Measurements from ENCODE around the gene ULBP1.
"Not testable (repeated sequence)": the region's sequence is repeated elsewhere in the genome, so short reads cannot be mapped to it uniquely, and the experiment has no call there.

The ULBP1 gene

DNA sequence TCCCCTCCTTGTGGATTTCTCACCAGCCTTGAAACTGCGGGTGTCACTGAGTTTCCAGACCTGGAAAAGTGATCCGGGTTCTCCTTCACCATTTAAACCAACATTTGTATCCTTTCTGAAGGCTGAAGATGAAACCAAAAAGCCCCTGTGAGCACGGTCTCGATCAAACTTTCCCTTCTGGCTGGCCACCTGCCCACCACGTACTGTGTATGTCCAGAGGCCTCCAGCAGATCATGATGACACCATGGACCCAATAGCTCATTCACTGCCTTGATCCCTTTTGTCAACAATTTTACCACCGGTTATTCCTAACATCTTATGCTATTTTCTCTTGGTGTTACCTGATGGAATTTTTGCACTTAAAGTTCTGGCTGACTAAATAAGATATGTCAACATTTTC is 15.6 kb downstream of the ULBP1 start:
- DNase-seq: no peak

DNA sequence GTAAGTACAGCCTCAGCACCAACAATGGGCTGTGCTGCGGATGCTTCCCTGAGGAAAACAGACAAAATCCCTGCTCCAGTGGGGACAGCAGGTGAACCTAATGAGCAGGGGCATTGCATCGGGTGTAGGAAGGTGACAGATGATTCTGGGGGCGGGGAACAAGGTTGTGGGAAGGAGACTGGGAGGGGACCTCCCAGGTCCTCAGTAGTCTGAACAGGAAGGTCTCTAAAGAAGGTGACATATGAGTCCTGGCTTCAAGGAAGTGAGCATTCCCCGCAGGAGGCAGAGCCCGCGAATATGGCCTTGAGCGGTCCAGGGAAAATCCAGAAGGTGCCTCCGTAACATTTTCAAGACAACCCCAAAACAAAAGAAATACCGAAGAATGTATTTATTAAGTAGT is 19.4 kb downstream of the ULBP1 start:
- no peak for DNase-seq

DNA sequence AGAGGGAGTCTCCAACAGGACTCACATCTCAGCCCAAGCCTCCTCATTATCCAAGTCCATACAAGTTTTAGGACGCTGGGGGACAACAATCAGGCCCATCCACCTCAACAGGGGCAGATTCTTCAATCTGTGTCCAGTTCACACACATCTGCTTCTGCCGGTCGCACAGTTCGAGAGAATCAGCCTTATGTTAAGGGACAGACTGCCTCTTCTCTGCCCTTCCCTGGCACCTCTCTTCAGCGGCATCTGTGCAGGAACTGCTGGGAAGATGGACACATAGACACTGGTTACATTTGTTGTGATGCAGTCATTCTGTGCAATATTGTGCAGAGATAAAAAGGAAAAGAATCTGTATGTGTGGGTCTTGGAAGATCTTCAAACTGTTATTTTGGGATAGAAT is 21.0 kb downstream of the ULBP1 start:
- DNase-seq: no peak

DNA sequence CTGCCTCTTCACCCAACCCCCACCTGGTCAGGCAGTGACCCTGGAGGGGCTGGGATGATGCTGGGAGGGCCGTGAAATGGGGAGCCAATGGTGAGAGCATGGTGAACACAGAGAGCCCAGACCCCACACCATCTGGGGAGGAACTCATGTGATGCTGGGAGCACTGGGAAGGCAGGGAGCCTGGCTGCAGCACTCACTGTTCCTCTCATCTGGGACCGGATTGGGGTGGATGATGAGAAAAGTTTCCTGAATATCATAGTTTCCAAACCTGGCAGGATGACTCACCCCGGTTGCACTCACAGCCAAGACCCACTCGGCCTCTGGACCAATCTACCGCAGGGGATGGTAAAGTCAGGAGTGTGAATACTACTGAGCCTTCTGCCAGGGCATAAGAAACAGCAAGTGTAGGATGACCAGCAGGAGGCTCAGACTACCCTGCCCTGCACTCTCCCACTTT is 21.8 kb downstream of the ULBP1 start:
- DNase-seq: peak; percentile 29

DNA sequence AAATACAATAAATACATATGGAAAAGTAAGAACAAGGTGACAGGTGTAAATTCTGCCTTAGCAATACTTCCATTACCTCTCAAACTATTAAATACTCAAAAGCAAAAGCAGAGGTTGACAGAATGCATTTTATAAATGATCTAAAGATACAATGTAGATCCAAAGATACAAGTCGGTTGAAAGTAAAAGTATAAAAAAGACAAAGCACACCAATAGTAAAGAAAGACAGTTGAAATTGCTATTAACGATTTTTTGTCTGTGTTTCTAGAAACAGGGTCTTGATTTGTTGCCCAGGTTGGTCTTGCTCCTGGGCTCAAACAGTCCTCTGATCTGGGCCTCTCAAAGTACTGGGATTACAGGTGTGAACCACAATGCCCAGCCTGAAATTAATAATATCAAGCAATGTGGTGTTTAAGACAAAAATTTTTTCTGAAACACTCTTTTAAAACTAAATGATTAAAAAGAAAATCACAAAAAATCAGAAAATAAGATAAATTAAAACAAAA is 23.9 kb downstream of the ULBP1 start:
- no peak for DNase-seq

DNA sequence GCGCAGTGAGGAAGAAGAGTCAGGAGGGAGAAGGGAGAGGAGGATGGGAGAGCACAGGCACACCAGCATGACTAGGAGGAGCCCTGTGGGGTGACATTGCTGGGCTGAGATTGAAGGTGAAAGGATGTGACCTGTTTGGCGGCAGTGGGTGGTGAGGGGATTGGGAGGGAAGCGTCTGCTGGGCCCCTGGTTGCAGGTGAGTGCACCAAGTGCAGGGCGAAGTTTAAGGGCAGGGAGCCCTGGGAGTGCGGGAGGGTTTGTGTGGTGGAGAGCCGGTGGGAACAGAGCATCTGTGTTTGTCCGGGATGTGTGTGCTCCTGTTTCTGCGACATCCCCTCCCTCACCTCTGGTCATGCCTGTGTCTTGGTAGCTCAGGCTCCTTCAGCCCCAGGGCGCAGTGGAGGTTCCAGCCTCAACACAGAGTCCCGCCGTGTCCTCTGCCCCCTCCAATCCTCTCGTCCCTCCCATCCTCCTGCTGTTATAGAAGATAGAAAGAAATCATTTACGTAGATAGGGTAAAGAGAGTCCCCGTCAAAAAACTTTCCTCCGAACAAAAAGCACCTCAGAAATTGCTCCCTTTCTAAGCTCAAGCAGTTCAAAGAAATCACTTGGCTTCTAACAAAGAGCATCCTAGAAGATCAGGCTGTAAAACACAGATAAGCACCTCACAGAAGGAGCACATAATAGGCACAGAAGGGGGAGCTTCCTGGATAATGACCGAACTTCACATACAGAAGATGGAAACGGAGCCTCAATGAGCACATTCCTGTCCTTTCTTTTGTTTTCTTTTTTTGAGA is 25.0 kb downstream of the ULBP1 start:
- no peak for DNase-seq

DNA sequence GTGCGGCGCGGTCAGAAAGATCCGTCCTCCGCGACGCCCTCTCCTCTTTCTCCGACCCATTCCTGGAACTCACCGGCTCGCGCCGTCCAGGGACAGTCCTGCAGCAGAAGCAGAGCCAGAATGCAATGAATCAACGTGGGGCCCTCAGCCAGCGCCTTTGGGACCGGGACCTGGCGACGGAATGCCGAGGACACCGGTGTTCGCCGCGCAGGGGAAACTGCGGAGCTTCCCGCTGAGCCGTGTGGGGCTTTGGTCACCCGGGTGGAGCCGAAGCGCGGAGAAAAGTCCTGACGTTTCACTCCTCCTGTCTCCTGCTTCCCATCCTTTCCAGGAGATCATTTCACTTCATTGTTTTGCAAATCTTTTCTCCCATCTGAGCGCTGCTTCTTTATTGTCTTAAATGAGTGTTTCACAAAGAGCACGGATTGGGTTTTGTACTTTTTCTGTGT is 26.5 kb downstream of the ULBP1 start:
- no peak for DNase-seq

DNA sequence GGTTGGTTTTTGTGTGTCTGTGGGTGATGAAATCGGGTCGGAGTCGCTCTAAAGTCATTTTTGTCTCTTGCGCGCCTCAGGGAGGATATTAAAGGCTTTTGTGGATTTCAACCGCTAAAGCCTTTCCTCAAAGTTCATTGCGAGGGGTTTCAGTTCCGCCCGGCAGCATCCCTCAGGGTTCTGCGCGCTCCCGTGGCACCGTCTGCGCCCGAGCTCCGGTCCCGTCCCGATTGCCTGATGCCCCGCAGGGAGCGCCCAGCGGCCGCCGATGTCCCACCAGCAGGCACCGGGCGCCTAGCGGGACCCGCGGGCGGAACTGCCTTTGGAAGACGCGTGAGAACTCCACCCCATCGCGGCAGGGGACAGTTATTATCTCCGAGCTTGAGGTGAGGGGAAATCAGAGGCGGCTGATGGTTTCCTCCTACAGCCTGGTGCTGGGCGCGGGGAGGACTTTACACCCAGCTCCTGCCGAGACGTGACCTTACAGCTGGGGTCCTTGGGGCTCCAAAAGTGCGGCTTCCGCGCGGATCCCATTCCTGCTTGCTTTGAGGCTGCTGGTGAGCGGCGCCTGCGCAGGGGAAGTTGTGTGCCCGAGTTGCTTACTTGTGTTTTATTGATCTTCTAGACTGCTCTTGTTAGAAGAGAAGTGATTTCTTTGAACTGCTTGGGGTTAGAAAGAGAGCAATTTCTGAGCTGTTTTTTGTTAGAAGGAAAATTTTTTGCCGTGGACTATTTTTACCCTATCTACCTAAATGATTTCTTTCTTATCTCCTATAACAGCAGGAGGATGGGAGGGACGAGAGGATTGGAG is 27.1 kb downstream of the ULBP1 start:
- DNase-seq: no peak

DNA sequence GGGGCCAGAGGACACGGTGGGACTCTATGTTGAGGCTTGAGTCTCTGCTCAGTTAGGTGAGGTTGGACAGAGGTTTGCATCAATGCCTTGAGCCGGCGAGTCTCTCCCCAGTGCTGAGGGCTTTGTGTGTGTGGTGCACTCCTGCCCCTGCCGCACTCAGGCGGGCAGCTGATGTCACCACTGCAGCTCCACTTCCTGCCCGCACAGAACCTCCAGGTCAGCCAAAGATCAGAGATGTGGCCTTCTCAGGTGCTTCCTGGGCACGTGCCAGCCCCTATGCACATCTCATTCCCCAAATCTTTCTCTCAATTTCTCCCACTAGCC is 27.7 kb downstream of the ULBP1 start:
- not testable (repeated sequence) for DNase-seq

DNA sequence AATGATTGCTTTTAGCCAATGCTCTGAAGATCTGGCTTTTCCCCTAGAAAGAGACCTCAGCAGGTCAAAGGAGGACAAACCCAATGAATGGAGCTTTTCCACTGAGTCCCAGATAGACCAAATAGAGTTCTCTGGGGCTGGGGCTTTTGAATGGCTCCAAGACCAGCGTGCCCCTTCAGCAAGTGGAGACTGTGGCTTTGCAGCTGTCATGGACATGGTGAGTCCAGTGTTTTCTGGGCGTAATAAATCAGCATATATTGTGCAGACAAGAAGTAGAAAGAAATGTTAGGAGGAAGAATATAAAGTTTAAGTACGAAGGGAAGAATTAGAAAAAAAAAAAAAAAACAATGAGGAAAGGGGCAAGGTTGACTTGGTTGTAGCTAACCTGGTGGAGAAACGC is 28.1 kb downstream of the ULBP1 start:
- DNase-seq: no peak

DNA sequence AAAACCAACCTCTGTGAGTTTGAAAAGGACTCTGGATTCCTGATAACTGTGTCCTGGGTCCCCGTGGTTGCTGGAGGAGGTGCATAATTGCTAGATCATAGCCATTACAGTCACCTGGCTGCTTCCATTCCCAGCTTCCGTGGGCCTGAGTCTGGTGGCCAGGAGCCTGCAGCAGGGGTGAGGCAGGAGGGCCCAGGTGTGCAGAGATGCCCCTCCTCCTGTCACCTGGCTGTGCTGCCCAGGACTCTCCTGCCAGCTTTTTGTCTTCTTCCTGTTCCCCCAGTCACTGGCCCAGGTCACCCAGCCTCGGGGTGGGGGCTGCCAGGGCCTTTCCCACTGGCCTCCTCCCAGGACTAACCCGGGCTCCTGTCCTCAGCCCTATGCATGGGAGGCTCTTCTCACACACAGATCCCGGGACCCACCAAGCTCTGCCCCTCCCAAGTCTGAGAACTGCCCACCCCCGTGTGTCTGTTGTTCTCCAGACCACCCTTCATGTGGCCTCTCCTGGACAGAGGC is 31.6 kb downstream of the ULBP1 start:
- DNase-seq: no peak

DNA sequence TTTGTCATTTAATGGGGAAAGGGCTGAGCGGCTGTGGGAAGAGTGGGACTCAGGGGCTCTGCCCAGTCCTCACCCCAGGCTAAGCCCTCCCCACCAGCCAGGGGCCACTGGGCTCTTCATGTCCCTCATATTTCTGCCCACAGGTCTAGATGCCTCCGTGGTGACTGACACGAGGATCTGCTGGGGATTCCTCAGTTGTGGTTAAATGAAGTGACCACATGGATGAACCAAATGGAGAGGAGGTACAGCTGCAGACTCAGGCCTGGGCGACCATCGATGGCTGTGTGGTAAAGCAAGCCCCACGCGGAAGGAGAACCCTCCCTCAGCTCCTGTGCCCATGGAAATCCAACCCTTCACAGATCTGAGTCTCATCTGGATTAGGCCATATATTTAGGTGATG is 32.2 kb downstream of the ULBP1 start:
- DNase-seq: no peak

DNA sequence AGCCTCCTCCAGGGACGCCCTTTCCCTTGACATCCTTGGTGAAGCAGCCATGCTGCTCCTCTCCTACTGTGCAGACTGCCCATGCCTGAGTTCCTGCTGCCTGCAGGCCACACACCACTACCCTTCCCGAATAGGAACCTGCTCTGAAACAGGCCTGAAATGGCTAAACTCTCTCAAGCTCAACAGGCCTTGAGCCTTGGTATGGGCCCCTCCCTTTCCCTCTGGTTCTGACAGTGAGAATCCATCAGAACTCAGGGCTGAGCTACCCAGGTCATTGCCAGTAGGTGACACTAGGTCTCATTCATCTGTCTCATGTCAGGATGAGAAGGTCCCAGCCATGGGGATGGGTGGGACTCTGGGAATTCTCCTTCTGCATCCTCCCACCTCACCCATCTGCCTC is 35.9 kb downstream of the ULBP1 start:
- no peak for DNase-seq

DNA sequence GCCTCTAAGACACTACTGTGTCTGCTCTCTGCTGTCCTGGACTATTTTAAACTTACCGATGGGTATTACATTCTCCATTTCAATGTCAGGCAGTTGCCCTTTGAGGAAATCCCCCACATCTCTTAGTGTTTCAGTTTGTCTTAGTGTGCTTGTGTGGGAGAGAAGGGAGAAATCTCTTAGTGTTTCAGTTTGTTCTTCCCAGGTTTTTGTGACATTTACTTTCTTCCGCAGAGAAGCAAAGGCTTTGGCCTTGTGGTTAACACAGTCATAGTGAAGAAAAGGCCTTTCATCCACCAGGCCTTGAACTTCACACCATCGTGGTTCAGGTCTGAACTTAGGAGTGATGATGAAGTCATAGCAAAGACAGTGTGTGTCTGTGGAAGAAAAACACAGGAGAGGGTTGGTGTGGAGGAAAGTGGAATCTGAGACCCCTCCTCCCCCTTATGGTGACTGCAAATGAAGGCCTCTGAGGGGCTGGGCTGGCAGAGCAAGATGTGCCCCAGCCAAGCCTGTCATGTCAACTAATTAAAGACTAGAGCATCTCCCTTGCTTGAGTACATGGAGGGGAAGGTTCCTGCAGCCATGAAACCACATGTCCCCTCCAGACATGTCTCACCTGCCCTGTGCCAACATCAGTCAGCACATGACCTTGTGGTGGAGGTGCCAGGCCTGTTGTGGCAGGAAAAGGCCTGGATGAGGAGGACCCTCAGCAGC is 37.7 kb downstream of the ULBP1 start:
- no peak for DNase-seq

DNA sequence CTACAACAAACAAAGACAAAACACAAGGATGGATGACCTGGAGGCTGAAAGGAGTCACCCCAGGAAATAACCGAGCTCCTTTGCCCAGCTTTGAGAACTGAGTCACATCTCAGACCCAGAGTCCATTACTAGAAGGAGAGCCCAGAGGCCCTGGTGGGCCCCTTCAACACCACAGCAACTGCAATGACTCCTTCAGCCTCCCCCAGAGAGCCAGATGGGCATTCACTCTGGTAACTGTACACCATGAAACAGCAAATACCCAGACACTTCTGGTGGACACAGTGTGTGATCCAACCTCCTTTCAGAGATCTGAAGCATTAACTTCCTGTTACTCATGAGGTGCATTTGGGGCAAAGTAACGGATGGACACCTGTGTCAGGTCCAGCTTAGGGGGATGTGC is 39.0 kb downstream of the ULBP1 start:
- DNase-seq: no peak

DNA sequence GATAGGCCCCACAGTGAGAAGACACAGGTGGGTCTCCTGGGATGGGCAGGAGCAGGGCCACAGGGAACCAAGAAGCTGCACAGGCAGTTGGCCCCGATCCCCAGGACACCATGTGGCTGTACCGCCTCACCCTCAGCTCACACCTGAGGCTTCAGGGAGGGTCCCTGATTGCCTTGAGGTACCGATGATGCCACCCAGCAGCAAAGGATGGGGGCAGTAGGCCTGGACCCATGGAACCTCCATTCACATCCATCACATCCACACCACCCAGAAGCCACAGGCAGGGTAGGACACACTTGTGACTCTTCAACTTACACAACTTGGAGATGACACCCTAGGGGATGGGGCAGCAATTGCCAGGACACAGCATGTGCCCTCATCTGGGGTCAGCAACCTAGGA is 39.9 kb downstream of the ULBP1 start:
- not testable (repeated sequence) for DNase-seq

DNA sequence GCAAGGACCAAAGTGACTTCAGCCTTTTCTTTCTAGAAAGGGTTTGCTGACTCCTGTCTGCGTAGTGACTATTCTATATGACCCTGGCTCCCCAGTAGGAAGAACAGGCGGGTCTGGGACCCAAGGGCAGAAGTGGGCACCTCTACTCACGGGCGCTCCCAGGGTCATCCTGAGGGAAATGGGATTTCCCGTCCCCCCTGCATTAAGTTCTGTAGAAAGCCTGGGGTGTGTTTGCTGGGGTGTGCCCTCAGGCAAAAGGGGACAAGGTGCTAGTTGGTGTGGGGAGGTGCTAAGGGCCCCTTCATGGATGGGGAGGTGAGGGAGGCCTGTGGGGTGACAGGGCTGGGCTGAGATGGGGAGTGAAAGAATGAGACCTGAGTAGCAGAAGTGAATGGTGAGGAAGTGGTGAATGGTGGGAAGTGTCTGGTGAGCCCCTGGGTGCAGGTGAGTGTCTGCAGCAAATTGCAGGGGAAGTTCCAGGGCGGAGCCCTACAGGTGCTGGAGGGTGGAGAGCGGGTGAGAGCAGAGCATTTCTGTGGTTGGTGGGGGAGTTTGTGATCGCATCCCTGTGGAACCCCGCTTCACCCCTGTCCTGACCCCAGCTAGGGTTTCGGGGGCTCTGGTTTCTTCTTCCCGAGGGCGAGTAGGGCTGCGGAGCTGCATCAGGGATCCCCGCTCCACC is 40.5 kb downstream of the ULBP1 start:
- DNase-seq: no peak

DNA sequence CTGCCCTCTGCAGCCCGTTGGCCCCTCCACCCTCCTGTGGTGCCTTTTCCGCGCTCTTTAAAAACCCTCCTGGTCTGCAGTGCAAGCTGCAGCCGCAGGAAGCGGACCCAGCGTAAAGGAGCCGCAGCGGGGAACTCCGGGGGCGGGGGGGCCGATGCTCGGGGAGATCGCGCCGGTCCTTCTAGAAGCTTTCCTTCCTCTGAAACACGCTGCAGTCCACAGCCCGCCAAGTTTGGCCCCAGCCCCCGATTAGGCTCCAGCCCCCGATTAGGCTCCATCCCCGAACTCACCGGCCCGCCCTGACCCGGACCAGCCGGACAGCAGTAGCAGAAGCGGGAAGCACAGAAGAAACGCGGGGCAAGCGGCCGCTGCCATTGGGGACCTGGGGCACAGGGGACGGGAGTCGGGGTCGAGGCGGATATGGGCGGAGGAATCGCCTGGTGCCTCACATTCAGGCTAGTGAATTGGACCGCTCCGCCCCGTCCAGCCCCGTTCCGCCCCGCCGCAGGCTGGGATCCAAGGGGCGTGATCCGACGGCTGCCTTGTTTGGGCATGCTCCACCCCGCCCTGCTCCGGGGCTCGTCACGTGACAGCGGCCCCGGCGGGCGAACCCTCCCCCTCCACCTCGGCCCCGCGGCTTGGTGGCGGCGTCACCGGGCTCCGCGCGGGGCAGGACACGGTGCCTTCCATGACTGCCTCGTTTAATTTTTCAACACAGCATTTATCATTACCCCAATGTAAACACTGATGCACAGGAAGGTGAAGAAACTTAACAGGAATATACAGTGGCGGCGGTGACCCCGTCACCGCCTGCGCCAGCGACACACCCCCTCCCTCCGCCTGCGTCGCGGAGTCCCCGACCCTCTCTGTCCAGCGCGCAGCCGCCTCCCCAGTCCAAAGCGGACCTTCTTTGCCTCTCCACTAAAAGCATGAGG is 41.3 kb downstream of the ULBP1 start:
- DNase-seq: peak; percentile 93

DNA sequence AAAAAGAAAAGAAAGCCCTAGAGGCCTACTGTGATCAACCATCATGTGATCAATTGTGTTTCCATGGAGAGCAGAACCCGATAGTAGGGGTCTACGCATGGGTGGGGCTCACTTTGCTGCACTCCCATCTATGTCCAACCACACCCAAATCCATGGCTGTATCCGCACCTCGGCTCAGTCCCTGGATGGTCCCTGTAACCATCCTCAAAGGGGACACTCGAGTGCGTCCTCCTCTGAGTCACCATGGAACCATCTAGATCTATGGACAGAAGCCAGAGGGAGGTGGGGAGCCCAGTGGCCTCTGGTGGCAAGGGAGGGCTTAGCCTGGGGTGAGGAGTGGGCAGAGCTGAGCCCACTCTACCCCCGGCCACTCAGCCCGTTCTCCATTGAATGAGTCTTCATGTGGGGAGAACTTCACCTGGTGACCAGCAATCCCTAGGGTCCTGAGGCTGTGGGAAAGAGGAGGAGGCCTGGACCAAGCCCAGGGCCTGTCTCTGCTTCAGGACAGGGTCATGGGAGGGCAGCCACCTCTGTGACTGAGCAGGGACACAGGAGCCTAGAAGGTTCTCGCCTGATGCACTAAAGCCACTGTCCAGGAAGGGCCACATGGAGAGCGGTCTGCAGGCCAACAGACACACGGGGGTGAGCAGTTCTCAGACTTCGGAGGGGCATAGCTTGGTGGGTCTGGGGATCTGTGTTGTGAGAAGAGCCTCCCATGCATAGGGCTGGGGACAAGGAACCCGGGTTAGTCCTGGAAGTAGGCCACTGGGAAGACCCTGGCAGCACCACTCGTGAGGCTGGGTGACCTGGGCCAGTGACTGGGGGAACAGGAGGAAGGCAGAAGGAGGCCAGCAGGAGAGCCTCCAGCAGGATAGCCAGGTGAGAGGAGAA is 42.3 kb downstream of the ULBP1 start:
- no peak for DNase-seq

DNA sequence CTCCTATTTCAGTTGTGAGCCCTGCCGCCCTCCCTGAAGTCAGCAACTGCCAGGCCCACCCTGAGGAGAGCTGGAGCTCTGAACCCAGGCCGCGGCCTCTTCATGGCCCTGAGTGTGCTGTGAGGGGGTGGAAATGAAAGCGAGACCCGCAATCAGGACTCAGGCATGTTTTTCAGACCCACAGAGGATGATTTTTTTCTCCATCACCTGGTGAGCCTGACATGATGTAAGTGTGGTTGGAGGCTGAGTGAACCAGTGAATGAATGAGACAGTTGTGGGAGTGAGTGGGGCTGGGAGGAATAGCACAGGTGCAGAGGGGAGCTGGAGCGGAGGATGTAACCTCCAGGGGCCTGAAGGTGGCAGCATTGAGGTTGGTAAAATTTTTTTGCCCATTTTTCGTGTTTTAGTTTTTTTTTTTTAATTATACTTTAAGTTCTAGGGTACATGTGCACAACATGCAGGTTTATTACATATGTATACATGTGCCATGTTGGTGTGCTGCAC is 43.3 kb downstream of the ULBP1 start:
- DNase-seq: peak; percentile 21
